HCT116 (cell line): ENCODE measurements around the gene MAGEC3. TPM values are rescaled to one million over a fixed set of nuclear protein-coding genes. Genes with fewer than 3 reads are reported as not detected.

Source experiments
- ATAC-seq: fragments of 200-7000 bp; cut with Tn5 transposase; 2 replicates; pipeline ENCODE4 v1.9.1; 2020; ENCODE audit warnings: mild to moderate bottlenecking, moderate library complexity
- BruUV-seq: library from RNA; stranded (reverse); fragments of 400-500 nt; replicated peaks from 2 replicates; lab custom pipeline; 2021; lab: Mats Ljungman, UMichigan
- CTCF ChIA-PET: fragments of 300-600 bp; sonication (Branson Sonifier 250); formaldehyde crosslinking; loops from one replicate; lab custom pipeline; 2021; ENCODE audit warnings: antibody characterized with exemption; lab: Charles Lee
- POLR2A ChIA-PET: fragments of 300-600, 350-600 bp; sonication (Branson Sonifier 250); formaldehyde crosslinking; loops from one replicate; lab custom pipeline; 2021; ENCODE audit warnings: antibody characterized with exemption; lab: Charles Lee
- RAD21 ChIA-PET, 2 experiments: fragments of 300-600 bp; sonication (Branson Sonifier 250); formaldehyde crosslinking; loops; one replicate each; lab custom pipeline; 2023; ENCODE audit warnings: low total read pairs in 2 of 2; ENCODE audit not compliant: uncharacterized antibody in 2 of 2, unreplicated experiment in 2 of 2, low non-redundant PET in 1 of 2; lab: Charles Lee
- DNase-seq: peaks from one replicate; pipeline ENCODE4 v3.0.0-alpha.2; 2010; ENCODE audit warnings: low read depth, low spot score
- H2AFZ ChIP-seq: fragments of 200-600 bp; shearing (Covaris generic), sonication (generic); 2 replicates; pipeline ENCODE4 v1.6.1; 2017; ENCODE audit warnings: low read depth, mixed run types, mixed read lengths, antibody characterized with exemption, low read length; ENCODE audit not compliant: poor library complexity, severe bottlenecking
- H3K27ac ChIP-seq: 2 replicates; pipeline ENCODE4 v1.5.1; 2012; ENCODE audit warnings: low read depth, low read length
- H3K27me3 ChIP-seq: fragments of 200-600 bp; sonication (generic); 2 replicates; pipeline ENCODE4 v1.6.1; 2016; ENCODE audit warnings: mixed run types, low read length, mixed read lengths; ENCODE audit not compliant: insufficient read depth
- H3K36me3 ChIP-seq, 2 experiments: fragments of 200-500 bp in 1 of 2; fragments of 200-600 bp in 1 of 2; sonication (Bioruptor generic) in 1 of 2; sonication (generic) in 1 of 2; 2 replicates each; pipeline versions ENCODE4 v1.5.1 to v1.6.1; 2014 to 2016; ENCODE audit warnings: low read length in 2 of 2, inconsistent platforms in 1 of 2, mixed read lengths in 1 of 2, mixed run types in 1 of 2; ENCODE audit not compliant: insufficient read depth in 2 of 2, control insufficient read depth in 1 of 2
- H3K4me1 ChIP-seq, 2 experiments: fragments of 200-600 bp in 1 of 2; sonication (generic) in 1 of 2; 2 replicates each; pipeline versions ENCODE4 v1.5.1 to v1.6.1; 2012 to 2017; ENCODE audit warnings: low read length in 2 of 2, inconsistent platforms in 1 of 2, mild to moderate bottlenecking in 1 of 2, mixed read lengths in 1 of 2, mixed run types in 1 of 2, moderate library complexity in 1 of 2; ENCODE audit not compliant: insufficient read depth in 2 of 2, control insufficient read depth in 1 of 2
- H3K4me2 ChIP-seq: fragments of 200-600 bp; sonication (generic); 2 replicates; pipeline ENCODE4 v1.6.1; 2017; ENCODE audit warnings: mixed run types, low read length, mixed read lengths
- H3K4me3 ChIP-seq, 2 experiments: fragments of 200-600 bp in 1 of 2; sonication (generic) in 1 of 2; replicated peaks in 1 of 2; 2 replicates each; pipeline ENCODE4 v1.5.1; 2011 to 2016; ENCODE audit warnings: low read length in 2 of 2, control low read depth in 1 of 2, low read depth in 1 of 2, mild to moderate bottlenecking in 1 of 2, mixed read lengths in 1 of 2, mixed run types in 1 of 2
- H3K79me2 ChIP-seq: fragments of 200-600 bp; sonication (generic); 2 replicates; pipeline ENCODE4 v1.6.1; 2017; ENCODE audit warnings: mild to moderate bottlenecking, mixed run types, low read length, moderate library complexity, mixed read lengths; ENCODE audit not compliant: insufficient read depth
- H3K9ac ChIP-seq: fragments of 200-600 bp; sonication (generic); 2 replicates; pipeline ENCODE4 v1.6.1; 2016; ENCODE audit warnings: low read length, mixed read lengths
- H3K9me2 ChIP-seq: fragments of 200-600 bp; sonication (generic), shearing (Covaris generic); 2 replicates; pipeline ENCODE4 v1.6.1; 2017; ENCODE audit warnings: mixed run types, mild to moderate bottlenecking, moderate library complexity; ENCODE audit not compliant: insufficient read depth
- H3K9me3 ChIP-seq, 2 experiments: fragments of 200-500 bp in 1 of 2; fragments of 200-600 bp in 1 of 2; sonication (Bioruptor generic) in 1 of 2; sonication (generic) in 1 of 2; 2 replicates each; pipeline ENCODE4 v1.6.1; 2014 to 2017; ENCODE audit warnings: low read length in 2 of 2, mixed read lengths in 2 of 2, inconsistent platforms in 1 of 2, low read depth in 1 of 2, mild to moderate bottlenecking in 1 of 2, mixed run types in 1 of 2, moderate library complexity in 1 of 2; ENCODE audit not compliant: control insufficient read depth in 1 of 2, insufficient read depth in 1 of 2
- H4K20me1 ChIP-seq: fragments of 200-600 bp; sonication (generic), shearing (Covaris generic); 2 replicates; pipeline ENCODE4 v1.6.1; 2017; ENCODE audit warnings: mixed run types, mild to moderate bottlenecking, moderate library complexity; ENCODE audit not compliant: insufficient read depth
- ELF1 ChIP-seq: IDR thresholded peaks from 2 replicates; pipeline ENCODE4 v1.6.1; 2012; ENCODE audit warnings: low read depth, borderline replicate concordance
- EZH2 ChIP-seq: fragments of 200-600 bp; sonication (generic); IDR thresholded peaks from 2 replicates; pipeline ENCODE4 v1.6.1; 2017; ENCODE audit warnings: antibody characterized with exemption, mixed run types
- EZH2phosphoT487 ChIP-seq: fragments of 200-600 bp; IDR thresholded peaks from 2 replicates; pipeline ENCODE4 v1.6.1; 2018; ENCODE audit warnings: antibody characterized with exemption, borderline replicate concordance
- FOSL1 ChIP-seq: IDR thresholded peaks from 2 replicates; pipeline ENCODE4 v1.6.1; 2012; ENCODE audit warnings: low read depth
- YY1 ChIP-seq: IDR thresholded peaks from 2 replicates; pipeline ENCODE4 v1.6.1; 2011; ENCODE audit warnings: low read length, low read depth, moderate library complexity, mild to moderate bottlenecking; ENCODE audit not compliant: insufficient replicate concordance; ENCODE audit errors: extremely low read depth
- ZFX ChIP-seq: fragments of 450-650 bp; IDR thresholded peaks from 2 replicates; pipeline ENCODE4 v1.6.1; 2017
- ZNF274 ChIP-seq: fragments of 200-500 bp; sonication (Bioruptor generic); IDR thresholded peaks from 2 replicates; pipeline ENCODE4 v1.6.1; 2014; ENCODE audit warnings: mild to moderate bottlenecking, low read depth, low read length, inconsistent platforms
- intact Hi-C: fragments of 100-400 bp; cut with micrococcal nuclease; formaldehyde crosslinking; loops from 2 replicates; pipeline ENCODE4 v1.10.0; 2022
- total RNA-seq: library from RNA; stranded (reverse); gene quantifications from one replicate; pipeline ENCODE4 v1.2.1, GENCODE V29; 2021; ENCODE audit not compliant: unreplicated experiment
- TF ChIP-seq, protein P1 (sequence below), 3 experiments: fragments of 200-600 bp in 1 of 3; sonication (generic) in 1 of 3; IDR thresholded peaks in 2 of 3; conservative IDR thresholded peaks in 1 of 3; 2 replicates each; pipeline ENCODE4 v1.5.1; 2012 to 2017; ENCODE audit warnings: low read depth in 2 of 3, low read length in 2 of 3, antibody characterized with exemption in 1 of 3, borderline replicate concordance in 1 of 3, control low read depth in 1 of 3, mild to moderate bottlenecking in 1 of 3, mixed read lengths in 1 of 3, mixed run types in 1 of 3, moderate library complexity in 1 of 3; ENCODE audit not compliant: insufficient read depth in 1 of 3
- TF ChIP-seq, protein P2 (sequence below): IDR thresholded peaks from 2 replicates; pipeline ENCODE4 v1.6.1; 2012
- TF ChIP-seq, protein P3 (sequence below): IDR thresholded peaks from 2 replicates; pipeline ENCODE4 v1.6.1; 2012
- TF ChIP-seq, protein P4 (sequence below): IDR thresholded peaks from 2 replicates; pipeline ENCODE4 v1.6.1; 2011; ENCODE audit warnings: mild to moderate bottlenecking, low read length, moderate library complexity; ENCODE audit not compliant: insufficient replicate concordance; ENCODE audit errors: extremely low read depth

Gene MAGEC3
- total RNA-seq, 1 experiment from 2014 or later, result not detected

DNA sequence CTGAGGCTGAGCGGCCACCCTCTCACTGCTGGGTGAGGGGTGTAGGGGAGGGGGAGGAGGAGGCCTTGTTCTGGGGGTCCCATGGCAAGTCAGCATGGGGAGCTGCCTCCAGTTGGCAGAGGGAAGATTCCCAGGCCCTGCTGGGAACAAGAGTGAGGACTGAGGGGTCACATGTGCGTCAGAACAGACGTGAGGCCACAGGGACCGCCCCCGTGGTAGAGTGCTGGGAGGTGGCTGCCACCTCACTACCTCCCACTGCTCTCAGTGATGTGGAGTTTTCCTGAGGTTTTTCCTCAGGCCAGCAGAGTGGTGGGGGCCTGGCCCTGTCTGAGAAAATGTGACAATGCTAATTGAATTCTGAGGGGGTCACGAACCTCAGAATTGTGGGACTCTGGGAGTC, 66.1 kb downstream of the MAGEC3 start (continued):
- TF ChIP-seq, protein P1, sequence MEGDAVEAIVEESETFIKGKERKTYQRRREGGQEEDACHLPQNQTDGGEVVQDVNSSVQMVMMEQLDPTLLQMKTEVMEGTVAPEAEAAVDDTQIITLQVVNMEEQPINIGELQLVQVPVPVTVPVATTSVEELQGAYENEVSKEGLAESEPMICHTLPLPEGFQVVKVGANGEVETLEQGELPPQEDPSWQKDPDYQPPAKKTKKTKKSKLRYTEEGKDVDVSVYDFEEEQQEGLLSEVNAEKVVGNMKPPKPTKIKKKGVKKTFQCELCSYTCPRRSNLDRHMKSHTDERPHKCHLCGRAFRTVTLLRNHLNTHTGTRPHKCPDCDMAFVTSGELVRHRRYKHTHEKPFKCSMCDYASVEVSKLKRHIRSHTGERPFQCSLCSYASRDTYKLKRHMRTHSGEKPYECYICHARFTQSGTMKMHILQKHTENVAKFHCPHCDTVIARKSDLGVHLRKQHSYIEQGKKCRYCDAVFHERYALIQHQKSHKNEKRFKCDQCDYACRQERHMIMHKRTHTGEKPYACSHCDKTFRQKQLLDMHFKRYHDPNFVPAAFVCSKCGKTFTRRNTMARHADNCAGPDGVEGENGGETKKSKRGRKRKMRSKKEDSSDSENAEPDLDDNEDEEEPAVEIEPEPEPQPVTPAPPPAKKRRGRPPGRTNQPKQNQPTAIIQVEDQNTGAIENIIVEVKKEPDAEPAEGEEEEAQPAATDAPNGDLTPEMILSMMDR (IDR thresholded peaks at IDR 0.05 in 2 of 3, conservative IDR thresholded peaks at IDR 0.05 in 1 of 3; ENCODE audit: borderline replicate concordance in 1 of 3, insufficient read depth in 1 of 3, low read depth in 2 of 3, low read length in 2 of 3), result no peak
- no peak for TF ChIP-seq EZH2phosphoT487
- TF ChIP-seq, protein P2, sequence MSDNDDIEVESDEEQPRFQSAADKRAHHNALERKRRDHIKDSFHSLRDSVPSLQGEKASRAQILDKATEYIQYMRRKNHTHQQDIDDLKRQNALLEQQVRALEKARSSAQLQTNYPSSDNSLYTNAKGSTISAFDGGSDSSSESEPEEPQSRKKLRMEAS, result no peak
- TF ChIP-seq FOSL1, result no peak
- no peak for TF ChIP-seq ZNF274

DNA sequence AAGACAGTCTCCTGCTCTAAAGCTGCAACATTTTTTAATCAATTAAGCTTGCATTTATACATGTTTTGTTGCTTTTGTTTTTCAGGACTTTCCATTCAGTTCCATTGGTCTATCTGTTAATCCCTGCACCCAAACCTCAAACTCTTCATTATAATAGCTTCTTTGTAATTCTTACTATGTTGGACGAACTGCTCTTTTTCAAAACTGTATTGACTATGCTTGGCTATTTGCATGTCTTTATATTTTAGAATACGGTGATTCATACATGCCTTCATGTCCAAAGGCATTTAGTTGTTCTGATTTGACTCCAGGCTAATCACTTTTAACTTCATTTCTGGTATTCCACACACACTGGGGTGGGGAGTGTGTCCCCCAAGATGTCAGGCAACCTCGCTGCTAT, 79.7 kb downstream of the MAGEC3 start:
- no peak overlapping the region for H3K4me2 ChIP-seq
- intact Hi-C loops, result no loop called here
- H3K9me2 ChIP-seq, result no peaks in the 10 kb centered on the region
- no peaks in the 10 kb centered on the region for H3K79me2 ChIP-seq
- H3K9ac ChIP-seq, result no peak overlapping the region
- H3K27ac ChIP-seq, result no peak overlapping the region
- no peaks in the 10 kb centered on the region for H3K27me3 ChIP-seq
- no peaks in the 10 kb centered on the region for H3K4me1 ChIP-seq
- ChIA-PET POLR2A (no interaction called here), CTCF (no interaction called here), RAD21 (no interaction called here)
- no peaks in the 10 kb centered on the region for H4K20me1 ChIP-seq
- BruUV-seq, result no TSS peak
- no peak overlapping the region for H3K4me3 ChIP-seq
- H2AFZ ChIP-seq, result no peak overlapping the region
- H3K9me3 ChIP-seq, result no peaks in the 10 kb centered on the region
- TF ChIP-seq EZH2, result no peak
- no peak for DNase-seq
- ATAC-seq, result no peak
- no peaks in the 10 kb centered on the region for H3K36me3 ChIP-seq

DNA sequence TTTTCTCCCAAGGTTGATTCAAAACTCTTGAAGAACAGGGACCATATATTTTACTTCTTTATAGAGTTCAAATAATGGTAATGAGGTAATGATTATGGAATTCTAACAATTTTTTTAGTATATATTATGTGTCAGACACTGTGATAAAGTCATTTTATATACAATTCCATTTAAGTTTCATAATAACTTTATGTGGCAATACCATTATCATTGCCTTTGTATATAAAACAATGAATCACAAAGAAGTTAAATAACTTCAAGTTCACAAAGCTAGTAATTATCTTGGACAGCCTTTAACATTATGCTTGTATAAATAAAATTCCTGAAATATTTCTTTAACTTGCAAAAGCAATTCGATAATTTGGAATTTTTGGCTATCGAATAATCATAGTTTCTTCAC, 86.2 kb downstream of the MAGEC3 start:
- ATAC-seq, result no peak

More for the DNA sequence above, 86.2 kb downstream of the MAGEC3 start:
- ChIA-PET CTCF (no interaction called here), RAD21 (no interaction called here), POLR2A (no interaction called here)
- Histone ChIP-seq H3K9me3 (no peaks in the 10 kb centered on the region), H3K27me3 (no peaks in the 10 kb centered on the region), H3K4me2 (no peak overlapping the region), H3K4me3 (no peak overlapping the region), H2AFZ (no peak overlapping the region), H3K79me2 (no peaks in the 10 kb centered on the region), H3K27ac (no peak overlapping the region), H4K20me1 (no peaks in the 10 kb centered on the region), H3K36me3 (no peaks in the 10 kb centered on the region), H3K9ac (no peak overlapping the region), H3K4me1 (no peaks in the 10 kb centered on the region), H3K9me2 (no peaks in the 10 kb centered on the region)
- intact Hi-C loops, result no loop called here
- BruUV-seq, result no TSS peak
- TF ChIP-seq, protein P3, sequence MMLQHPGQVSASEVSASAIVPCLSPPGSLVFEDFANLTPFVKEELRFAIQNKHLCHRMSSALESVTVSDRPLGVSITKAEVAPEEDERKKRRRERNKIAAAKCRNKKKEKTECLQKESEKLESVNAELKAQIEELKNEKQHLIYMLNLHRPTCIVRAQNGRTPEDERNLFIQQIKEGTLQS, result no peak
- TF ChIP-seq EZH2phosphoT487 (no peak), YY1 (no peak), EZH2 (no peak), ELF1 (no peak), ZFX (no peak)
- TF ChIP-seq, protein P4, sequence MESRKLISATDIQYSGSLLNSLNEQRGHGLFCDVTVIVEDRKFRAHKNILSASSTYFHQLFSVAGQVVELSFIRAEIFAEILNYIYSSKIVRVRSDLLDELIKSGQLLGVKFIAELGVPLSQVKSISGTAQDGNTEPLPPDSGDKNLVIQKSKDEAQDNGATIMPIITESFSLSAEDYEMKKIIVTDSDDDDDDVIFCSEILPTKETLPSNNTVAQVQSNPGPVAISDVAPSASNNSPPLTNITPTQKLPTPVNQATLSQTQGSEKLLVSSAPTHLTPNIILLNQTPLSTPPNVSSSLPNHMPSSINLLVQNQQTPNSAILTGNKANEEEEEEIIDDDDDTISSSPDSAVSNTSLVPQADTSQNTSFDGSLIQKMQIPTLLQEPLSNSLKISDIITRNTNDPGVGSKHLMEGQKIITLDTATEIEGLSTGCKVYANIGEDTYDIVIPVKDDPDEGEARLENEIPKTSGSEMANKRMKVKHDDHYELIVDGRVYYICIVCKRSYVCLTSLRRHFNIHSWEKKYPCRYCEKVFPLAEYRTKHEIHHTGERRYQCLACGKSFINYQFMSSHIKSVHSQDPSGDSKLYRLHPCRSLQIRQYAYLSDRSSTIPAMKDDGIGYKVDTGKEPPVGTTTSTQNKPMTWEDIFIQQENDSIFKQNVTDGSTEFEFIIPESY, result no peak
- no peak for DNase-seq
